ENCODE data around the gene S100PBP.
A peak's percentile ranks its signal among the peaks of the same experiment; 100 is the strongest.

DNA sequence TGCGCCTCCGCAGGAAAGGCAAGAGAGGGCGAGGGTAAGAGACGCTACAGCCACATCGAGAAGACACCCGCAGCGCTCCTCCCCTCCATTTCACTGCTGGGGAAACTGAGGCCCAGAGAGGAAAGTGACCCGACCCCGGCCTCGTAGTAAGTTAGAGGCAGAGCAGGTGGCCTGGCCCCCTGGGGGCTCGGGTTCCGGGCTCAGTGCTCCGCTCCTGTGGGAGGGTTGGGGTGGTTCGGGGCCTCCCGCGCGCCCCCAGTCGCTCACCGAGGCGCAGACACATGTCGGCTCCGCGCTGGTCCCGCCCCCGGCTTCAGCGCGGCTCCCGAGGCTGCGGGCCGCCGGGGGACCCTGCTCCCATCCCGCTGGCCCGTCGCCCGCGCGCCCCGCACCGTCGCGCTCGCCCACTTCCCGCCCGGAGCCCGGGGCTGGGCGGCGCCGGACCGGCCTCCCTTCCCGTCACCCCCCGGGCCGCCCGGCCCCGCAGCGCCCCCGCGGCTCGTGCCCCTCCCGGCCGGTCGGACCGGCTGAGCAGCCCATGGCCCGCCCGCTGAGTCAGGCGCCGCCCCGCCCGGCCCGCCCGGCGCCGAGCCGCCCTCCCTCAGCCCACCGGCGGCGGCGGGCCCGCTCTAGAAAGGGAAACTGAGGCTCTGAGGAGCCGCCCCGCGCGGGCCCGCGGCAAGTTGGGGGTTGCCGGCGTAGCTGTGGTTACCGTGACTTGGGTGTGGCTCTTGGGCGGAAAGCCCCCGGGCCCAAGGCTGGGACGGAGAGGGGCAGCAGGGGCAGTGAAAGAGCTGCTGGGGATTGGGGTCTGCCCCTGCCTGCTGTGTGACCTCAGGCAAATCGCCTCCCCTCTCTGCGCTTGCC is 83.7 kb downstream of the S100PBP start, which contains the start of gene TMEM54:
- TF ChIP-seq CTCF (conservative IDR thresholded peaks at IDR 0.05) (no peak; the same call in 1 of the 2 replicates), ZFX (IDR thresholded peaks at IDR 0.05) (peak; percentile 53; the same call in 1 of the 2 replicates)
